ENCODE data around the gene GJA4. TPM values are rescaled to one million over a fixed set of nuclear protein-coding genes. Genes with fewer than 3 reads are reported as not detected.

Gene GJA4
- polyA plus RNA-seq, 1 of the 3 experiments (the other 2 are of a cell fraction): not detected

DNA sequence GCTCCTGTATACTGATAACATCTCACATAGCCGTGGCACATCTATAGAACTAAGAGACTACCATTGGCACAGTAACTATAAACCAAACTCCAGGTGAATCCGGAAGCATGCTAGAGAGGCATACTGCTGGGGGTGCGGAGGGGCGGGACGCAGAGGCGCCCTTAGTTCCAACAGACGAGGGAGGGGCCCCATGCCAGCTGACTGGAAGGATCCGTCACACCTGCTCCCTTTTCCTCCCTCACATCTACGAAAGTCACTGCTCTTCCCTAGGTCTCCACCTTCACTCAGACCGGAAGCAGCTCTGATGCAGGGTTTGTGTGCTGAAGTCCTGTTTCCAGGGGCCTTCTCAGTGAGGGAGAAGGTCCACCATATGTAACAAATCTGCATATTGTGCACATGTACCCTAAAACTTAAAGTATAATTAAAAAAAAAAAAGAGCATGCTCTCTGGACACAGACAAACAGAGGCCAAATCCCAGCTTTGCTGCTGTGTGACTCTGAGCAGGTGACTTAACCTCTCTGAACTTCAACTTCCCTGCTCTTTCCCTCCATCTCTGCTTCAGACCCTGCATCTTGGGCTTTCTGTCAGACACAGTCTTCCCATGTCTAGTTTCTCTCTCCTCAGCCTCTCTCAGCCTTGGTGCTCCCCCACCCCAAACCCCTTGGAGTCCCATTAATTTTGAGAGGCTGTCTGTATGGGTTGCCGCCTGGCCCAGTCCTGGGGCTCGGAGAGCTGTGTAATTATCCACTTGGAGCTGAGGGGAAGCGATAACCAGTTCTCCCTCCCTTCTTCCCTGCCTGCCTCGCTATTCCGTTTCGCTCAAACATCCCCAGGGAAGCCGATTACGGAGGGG, 45.8 kb upstream of the GJA4 start:
- CTCF ChIA-PET: interaction anchor here (1.3 to 1.4 kb wide), 3 partner anchors 150 to 1114 kb away, joined by 3 to 8 read pairs (median 5); no protein-coding TSS in a partner anchor

DNA sequence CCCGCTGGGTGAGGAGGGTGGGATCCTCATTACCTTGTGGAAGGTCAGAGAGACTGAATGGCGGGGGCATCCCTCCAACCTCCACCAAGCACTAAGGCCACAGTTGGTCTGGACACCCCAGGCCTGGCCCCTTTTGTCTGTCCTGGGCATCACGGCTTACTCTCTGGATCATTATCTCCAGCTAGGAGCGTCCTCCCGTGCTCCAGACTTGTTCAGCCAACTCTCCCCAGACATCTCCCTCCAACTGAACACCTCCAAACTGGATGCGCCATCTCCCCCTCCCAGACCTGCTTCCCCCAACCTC, 45.2 kb upstream of the GJA4 start:
- POLR2A ChIA-PET: no interaction called here
- 58% methylated on average over 6 of the region's 6 CpGs for WGBS (ENCODE audit: low lambda C conversion rate)
- H3K27ac ChIP-seq (ENCODE audit: low read depth in 2 of 2, low read length in 1 of 2): no peak overlapping the region
- no peaks in the 10 kb centered on the region for H3F3A ChIP-seq (replicated peaks; ENCODE audit: insufficient read depth)
- no peak overlapping the region for H3K4me3 ChIP-seq (ENCODE audit: low read depth in 2 of 2, low read length in 1 of 2)
- H4K20me1 ChIP-seq (ENCODE audit: insufficient read depth): no peaks in the 10 kb centered on the region
- no peaks in the 10 kb centered on the region for H3K27me3 ChIP-seq (ENCODE audit: insufficient read depth)
- no peak overlapping the region for H3K4me2 ChIP-seq
- no peak for DNase-seq
- no peaks in the 10 kb centered on the region for H3K79me2 ChIP-seq (ENCODE audit: insufficient read depth)
- H3K9me2 ChIP-seq: no peaks in the 10 kb centered on the region
- H3K9ac ChIP-seq: no peak overlapping the region
- H3K9me3 ChIP-seq: no peaks in the 10 kb centered on the region
- no peak overlapping the region for H2AFZ ChIP-seq (ENCODE audit: low read depth)
- CTCF ChIA-PET: interaction anchor here (0.7 to 1.2 kb wide), 2 partner anchors 105 to 1113 kb away, joined by 3 read pairs; no protein-coding TSS in a partner anchor
- H3K36me3 ChIP-seq (replicated peaks in 1 of 2; ENCODE audit: control insufficient read depth in 1 of 2, insufficient read depth in 2 of 2, low read length in 1 of 2): no peaks in the 10 kb centered on the region
- H3K4me1 ChIP-seq (ENCODE audit: control insufficient read depth in 1 of 2, insufficient read depth in 2 of 2, low read depth in 1 of 2, low read length in 1 of 2): no peaks in the 10 kb centered on the region; a peak in 1 of 4 replicates
- TF ChIP-seq GABPA (IDR thresholded peaks at IDR 0.05; ENCODE audit: low read depth): no peak
- no peak for TF ChIP-seq RXRA (IDR thresholded peaks at IDR 0.05; ENCODE audit: borderline replicate concordance, low read depth)
- TF ChIP-seq POLR2AphosphoS5 (IDR thresholded peaks at IDR 0.05; ENCODE audit: low read depth, low read length): no peak
- no peak for TF ChIP-seq RCOR1 (IDR thresholded peaks at IDR 0.05; ENCODE audit: low read length)
- no peak for TF ChIP-seq CHD2 (IDR thresholded peaks at IDR 0.05; ENCODE audit: low read length, partially characterized antibody)
- no peak for TF ChIP-seq EZH2phosphoT487 (IDR thresholded peaks at IDR 0.05; ENCODE audit: borderline replicate concordance, low read depth)
- no peak for TF ChIP-seq RAD21 (IDR thresholded peaks at IDR 0.05; ENCODE audit: low read length)
- no peak for TF ChIP-seq RFX5 (IDR thresholded peaks at IDR 0.05; ENCODE audit: low read length)
- no peak for TF ChIP-seq FOXM1 (IDR thresholded peaks at IDR 0.05; ENCODE audit: low read depth)
- TF ChIP-seq, protein P1, sequence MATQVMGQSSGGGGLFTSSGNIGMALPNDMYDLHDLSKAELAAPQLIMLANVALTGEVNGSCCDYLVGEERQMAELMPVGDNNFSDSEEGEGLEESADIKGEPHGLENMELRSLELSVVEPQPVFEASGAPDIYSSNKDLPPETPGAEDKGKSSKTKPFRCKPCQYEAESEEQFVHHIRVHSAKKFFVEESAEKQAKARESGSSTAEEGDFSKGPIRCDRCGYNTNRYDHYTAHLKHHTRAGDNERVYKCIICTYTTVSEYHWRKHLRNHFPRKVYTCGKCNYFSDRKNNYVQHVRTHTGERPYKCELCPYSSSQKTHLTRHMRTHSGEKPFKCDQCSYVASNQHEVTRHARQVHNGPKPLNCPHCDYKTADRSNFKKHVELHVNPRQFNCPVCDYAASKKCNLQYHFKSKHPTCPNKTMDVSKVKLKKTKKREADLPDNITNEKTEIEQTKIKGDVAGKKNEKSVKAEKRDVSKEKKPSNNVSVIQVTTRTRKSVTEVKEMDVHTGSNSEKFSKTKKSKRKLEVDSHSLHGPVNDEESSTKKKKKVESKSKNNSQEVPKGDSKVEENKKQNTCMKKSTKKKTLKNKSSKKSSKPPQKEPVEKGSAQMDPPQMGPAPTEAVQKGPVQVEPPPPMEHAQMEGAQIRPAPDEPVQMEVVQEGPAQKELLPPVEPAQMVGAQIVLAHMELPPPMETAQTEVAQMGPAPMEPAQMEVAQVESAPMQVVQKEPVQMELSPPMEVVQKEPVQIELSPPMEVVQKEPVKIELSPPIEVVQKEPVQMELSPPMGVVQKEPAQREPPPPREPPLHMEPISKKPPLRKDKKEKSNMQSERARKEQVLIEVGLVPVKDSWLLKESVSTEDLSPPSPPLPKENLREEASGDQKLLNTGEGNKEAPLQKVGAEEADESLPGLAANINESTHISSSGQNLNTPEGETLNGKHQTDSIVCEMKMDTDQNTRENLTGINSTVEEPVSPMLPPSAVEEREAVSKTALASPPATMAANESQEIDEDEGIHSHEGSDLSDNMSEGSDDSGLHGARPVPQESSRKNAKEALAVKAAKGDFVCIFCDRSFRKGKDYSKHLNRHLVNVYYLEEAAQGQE (IDR thresholded peaks at IDR 0.05; ENCODE audit: low read depth, low read length): no peak
- TF ChIP-seq, protein P2, sequence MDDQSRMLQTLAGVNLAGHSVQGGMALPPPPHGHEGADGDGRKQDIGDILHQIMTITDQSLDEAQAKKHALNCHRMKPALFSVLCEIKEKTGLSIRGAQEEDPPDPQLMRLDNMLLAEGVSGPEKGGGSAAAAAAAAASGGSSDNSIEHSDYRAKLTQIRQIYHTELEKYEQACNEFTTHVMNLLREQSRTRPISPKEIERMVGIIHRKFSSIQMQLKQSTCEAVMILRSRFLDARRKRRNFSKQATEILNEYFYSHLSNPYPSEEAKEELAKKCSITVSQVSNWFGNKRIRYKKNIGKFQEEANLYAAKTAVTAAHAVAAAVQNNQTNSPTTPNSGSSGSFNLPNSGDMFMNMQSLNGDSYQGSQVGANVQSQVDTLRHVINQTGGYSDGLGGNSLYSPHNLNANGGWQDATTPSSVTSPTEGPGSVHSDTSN (IDR thresholded peaks at IDR 0.05): no peak

More for the DNA sequence above, 45.8 kb upstream of the GJA4 start:
- Histone ChIP-seq H3K4me3 (ENCODE audit: low read depth in 2 of 2, low read length in 1 of 2) (no peak overlapping the region), H3K27me3 (ENCODE audit: insufficient read depth) (no peaks in the 10 kb centered on the region), H2AFZ (ENCODE audit: low read depth) (no peak overlapping the region), H3K36me3 (replicated peaks in 1 of 2; ENCODE audit: control insufficient read depth in 1 of 2, insufficient read depth in 2 of 2, low read length in 1 of 2) (no peaks in the 10 kb centered on the region), H3K9me3 (no peaks in the 10 kb centered on the region), H4K20me1 (ENCODE audit: insufficient read depth) (no peaks in the 10 kb centered on the region), H3K9ac (no peak overlapping the region), H3K9me2 (no peaks in the 10 kb centered on the region), H3K79me2 (ENCODE audit: insufficient read depth) (no peaks in the 10 kb centered on the region), H3K4me1 (ENCODE audit: control insufficient read depth in 1 of 2, insufficient read depth in 2 of 2, low read depth in 1 of 2, low read length in 1 of 2) (peaks cover 0 to 3% of the 10 kb centered on the region in 2 experiments; a peak in 1 of 4 replicates), H3K4me2 (no peak overlapping the region), H3K27ac (ENCODE audit: low read depth in 2 of 2, low read length in 1 of 2) (no peak overlapping the region), H3F3A (replicated peaks; ENCODE audit: insufficient read depth) (no peaks in the 10 kb centered on the region)
- 57% methylated on average over 18 of the region's 18 CpGs for WGBS (ENCODE audit: low lambda C conversion rate)
- POLR2A ChIA-PET: no interaction called here
- no peak for DNase-seq
- TF ChIP-seq SIN3A (IDR thresholded peaks at IDR 0.05; ENCODE audit: borderline replicate concordance, low read depth, low read length) (no peak), FOXJ3 (CRISPR knock-in tag; IDR thresholded peaks at IDR 0.05) (no peak), RFX5 (IDR thresholded peaks at IDR 0.05; ENCODE audit: low read length) (no peak), NFIC (IDR thresholded peaks at IDR 0.05; ENCODE audit: borderline replicate concordance) (no peak), RCOR1 (IDR thresholded peaks at IDR 0.05; ENCODE audit: low read length) (no peak), FOXM1 (IDR thresholded peaks at IDR 0.05; ENCODE audit: low read depth) (no peak), SMC3 (IDR thresholded peaks at IDR 0.05; ENCODE audit: low read depth, low read length) (no peak), JUND (IDR thresholded peaks at IDR 0.05) (no peak), ELF1 (IDR thresholded peaks at IDR 0.05) (no peak), RXRA (IDR thresholded peaks at IDR 0.05; ENCODE audit: borderline replicate concordance, low read depth) (no peak), YY1 (IDR thresholded peaks at IDR 0.05; ENCODE audit: low read depth) (no peak)
- TF ChIP-seq, protein P3, sequence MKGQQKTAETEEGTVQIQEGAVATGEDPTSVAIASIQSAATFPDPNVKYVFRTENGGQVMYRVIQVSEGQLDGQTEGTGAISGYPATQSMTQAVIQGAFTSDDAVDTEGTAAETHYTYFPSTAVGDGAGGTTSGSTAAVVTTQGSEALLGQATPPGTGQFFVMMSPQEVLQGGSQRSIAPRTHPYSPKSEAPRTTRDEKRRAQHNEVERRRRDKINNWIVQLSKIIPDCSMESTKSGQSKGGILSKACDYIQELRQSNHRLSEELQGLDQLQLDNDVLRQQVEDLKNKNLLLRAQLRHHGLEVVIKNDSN (IDR thresholded peaks at IDR 0.05; ENCODE audit: borderline replicate concordance, low read depth): no peak
- TF ChIP-seq, protein P4, sequence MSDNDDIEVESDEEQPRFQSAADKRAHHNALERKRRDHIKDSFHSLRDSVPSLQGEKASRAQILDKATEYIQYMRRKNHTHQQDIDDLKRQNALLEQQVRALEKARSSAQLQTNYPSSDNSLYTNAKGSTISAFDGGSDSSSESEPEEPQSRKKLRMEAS (IDR thresholded peaks at IDR 0.05; ENCODE audit: low read depth): no peak
- TF ChIP-seq, protein P5, sequence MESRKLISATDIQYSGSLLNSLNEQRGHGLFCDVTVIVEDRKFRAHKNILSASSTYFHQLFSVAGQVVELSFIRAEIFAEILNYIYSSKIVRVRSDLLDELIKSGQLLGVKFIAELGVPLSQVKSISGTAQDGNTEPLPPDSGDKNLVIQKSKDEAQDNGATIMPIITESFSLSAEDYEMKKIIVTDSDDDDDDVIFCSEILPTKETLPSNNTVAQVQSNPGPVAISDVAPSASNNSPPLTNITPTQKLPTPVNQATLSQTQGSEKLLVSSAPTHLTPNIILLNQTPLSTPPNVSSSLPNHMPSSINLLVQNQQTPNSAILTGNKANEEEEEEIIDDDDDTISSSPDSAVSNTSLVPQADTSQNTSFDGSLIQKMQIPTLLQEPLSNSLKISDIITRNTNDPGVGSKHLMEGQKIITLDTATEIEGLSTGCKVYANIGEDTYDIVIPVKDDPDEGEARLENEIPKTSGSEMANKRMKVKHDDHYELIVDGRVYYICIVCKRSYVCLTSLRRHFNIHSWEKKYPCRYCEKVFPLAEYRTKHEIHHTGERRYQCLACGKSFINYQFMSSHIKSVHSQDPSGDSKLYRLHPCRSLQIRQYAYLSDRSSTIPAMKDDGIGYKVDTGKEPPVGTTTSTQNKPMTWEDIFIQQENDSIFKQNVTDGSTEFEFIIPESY (IDR thresholded peaks at IDR 0.05; ENCODE audit: borderline replicate concordance, low read depth): no peak
